ENCODE measurements around the gene ARHGEF18.

DNA sequence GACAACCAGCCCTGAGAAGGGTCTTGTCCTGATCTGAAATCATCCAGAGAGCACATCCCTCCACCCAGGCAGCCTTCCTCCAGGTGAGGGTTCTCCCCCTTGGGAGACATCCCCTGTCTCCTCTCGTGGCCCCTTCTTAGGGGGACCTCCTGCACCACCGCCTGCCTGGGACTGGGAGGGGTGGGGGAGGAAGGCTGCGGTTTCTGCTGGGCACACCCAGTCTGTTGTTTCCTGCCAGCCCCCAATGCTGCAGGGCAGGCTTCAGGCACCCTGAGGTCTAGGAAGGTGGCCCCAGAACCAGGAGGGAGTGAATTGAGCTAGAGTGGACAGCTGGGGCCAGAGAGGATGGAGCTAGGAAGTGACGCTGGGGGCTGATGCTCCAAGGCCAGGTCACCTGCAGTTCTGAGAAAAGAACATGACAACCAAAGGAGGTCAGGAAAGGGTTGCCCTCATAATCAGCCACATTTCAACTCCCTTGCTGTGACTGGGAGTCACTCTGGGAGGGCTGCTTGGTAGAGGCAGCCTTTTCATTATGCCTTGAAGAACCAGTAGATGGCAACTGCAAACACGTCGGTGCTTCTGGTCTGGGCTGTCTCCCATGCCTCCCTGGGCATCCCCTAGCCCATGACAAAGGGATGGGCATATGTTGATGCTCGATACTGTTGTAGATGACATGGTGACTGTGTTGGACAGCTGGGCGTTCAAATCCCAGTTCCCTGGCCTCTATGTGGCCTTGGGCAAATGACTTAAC is 1.4 kb downstream of the ARHGEF18 start:
- TF ChIP-seq, protein P1, sequence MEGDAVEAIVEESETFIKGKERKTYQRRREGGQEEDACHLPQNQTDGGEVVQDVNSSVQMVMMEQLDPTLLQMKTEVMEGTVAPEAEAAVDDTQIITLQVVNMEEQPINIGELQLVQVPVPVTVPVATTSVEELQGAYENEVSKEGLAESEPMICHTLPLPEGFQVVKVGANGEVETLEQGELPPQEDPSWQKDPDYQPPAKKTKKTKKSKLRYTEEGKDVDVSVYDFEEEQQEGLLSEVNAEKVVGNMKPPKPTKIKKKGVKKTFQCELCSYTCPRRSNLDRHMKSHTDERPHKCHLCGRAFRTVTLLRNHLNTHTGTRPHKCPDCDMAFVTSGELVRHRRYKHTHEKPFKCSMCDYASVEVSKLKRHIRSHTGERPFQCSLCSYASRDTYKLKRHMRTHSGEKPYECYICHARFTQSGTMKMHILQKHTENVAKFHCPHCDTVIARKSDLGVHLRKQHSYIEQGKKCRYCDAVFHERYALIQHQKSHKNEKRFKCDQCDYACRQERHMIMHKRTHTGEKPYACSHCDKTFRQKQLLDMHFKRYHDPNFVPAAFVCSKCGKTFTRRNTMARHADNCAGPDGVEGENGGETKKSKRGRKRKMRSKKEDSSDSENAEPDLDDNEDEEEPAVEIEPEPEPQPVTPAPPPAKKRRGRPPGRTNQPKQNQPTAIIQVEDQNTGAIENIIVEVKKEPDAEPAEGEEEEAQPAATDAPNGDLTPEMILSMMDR (IDR thresholded peaks at IDR 0.05) = no peak
- TF ChIP-seq EZH2 (IDR thresholded peaks at IDR 0.05; ENCODE audit: borderline replicate concordance, insufficient read depth, low read depth, low read length, poor library complexity, severe bottlenecking) = no peak

Measured in B cell (primary cell).